NB4 (cell line): ENCODE data around the gene ANKLE2.

Experiments
- CTCF ChIP-seq: IDR thresholded peaks from one replicate; pipeline ENCODE4 v1.5.1; 2012; ENCODE audit warnings: low read depth, low read length
- POLR2A ChIP-seq: IDR thresholded peaks from 2 replicates; pipeline ENCODE4 v1.6.1; 2011; ENCODE audit warnings: mild to moderate bottlenecking; ENCODE audit not compliant: insufficient read length; ENCODE audit errors: extremely low read depth

- no peak for TF ChIP-seq CTCF
- no peak for TF ChIP-seq POLR2A
These were observed 22.9 kb upstream of the ANKLE2 start for GRCh38 chr12:132784580-132784979.
